SH-SY5Y (cell line): Measurements from ENCODE around the gene DLGAP1.

Source experiments
- GATA2 ChIP-seq: IDR thresholded peaks from 2 replicates; pipeline ENCODE4 v1.6.1; 2011; ENCODE audit warnings: mild to moderate bottlenecking, low read depth, low read length
- GATA3 ChIP-seq: IDR thresholded peaks from 2 replicates; pipeline ENCODE4 v1.6.1; 2011; ENCODE audit warnings: low read depth, mild to moderate bottlenecking, low read length, moderate library complexity

DNA sequence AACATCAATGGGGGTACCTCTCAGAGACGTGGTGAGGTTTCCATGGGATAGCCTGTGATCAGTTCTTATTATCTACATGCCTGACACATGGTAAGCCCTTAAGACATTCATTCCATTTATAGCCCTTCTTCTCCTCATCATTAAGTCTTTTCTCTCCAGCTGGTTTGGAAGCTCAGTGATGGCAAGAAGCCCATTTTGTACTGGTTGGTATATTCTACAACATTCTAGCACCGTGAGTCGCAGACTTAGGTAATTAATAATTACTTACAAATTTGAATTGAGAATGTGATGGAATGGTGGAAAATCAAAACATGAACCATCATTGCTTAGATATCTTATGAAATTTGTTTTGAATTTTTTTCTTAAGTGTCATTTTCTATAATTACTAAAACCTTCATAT lies 472.6 kb downstream of the DLGAP1 start:
- TF ChIP-seq GATA2 = no peak
- TF ChIP-seq GATA3 = no peak
